ENCODE measurements around the gene RALGPS1.

DNA sequence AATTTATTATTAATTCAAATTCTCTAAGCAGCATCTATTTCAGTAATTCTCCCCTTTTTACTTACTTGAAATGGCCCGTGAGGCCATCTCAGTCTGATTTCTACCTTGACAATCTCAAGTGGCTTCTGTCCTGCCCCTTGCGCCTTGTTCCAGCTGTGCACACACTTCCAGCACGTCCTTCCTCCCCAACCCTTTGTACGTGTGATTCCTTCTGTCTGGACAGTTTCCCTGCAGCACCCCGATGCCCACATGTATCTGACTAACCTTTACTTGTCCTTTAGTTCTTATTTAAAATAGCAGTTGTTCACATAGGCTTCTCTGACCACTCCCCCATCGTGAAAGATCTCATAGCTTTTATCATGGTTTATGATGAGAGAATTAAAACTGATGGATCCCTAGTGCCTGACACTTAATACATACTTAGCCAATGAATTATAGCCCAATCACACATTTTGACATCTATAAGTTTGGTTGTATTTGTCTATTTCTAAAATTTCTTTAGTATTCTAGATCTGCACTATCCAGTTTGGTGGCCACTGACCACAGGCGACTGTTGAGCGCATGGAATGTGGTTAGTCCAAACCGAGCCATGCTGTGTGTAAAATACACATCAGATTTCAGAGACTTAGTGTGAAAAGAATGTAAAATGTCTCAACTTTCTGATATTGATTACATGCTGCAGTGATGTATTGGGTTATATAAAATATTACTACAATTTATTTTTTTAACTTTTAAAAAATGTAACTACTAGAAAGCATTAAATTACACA is 39.9 kb upstream of the RALGPS1 start:
- TF ChIP-seq, protein P1, sequence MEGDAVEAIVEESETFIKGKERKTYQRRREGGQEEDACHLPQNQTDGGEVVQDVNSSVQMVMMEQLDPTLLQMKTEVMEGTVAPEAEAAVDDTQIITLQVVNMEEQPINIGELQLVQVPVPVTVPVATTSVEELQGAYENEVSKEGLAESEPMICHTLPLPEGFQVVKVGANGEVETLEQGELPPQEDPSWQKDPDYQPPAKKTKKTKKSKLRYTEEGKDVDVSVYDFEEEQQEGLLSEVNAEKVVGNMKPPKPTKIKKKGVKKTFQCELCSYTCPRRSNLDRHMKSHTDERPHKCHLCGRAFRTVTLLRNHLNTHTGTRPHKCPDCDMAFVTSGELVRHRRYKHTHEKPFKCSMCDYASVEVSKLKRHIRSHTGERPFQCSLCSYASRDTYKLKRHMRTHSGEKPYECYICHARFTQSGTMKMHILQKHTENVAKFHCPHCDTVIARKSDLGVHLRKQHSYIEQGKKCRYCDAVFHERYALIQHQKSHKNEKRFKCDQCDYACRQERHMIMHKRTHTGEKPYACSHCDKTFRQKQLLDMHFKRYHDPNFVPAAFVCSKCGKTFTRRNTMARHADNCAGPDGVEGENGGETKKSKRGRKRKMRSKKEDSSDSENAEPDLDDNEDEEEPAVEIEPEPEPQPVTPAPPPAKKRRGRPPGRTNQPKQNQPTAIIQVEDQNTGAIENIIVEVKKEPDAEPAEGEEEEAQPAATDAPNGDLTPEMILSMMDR (conservative IDR thresholded peaks at IDR 0.05 in 1 of 2, IDR thresholded peaks at IDR 0.05 in 1 of 2; ENCODE audit: low read depth in 1 of 2, low read length in 2 of 2) = no peak
- no peak for TF ChIP-seq EZH2 (IDR thresholded peaks at IDR 0.05; ENCODE audit: low read length, missing control alignments)

Data from fibroblast of lung (primary cell).